Thymus (tissue), 11 donors: ENCODE results near the gene DIO3. TPM values are rescaled to one million over a fixed set of nuclear protein-coding genes. Genes with fewer than 3 reads are reported as not detected.
A peak's percentile ranks its signal among the peaks of the same experiment; 100 is the strongest.

ENCODE experiments used
- DNase-seq, 9 donors: peaks; one replicate each; pipeline ENCODE4 v3.0.0-alpha.2; 2013; ENCODE audit warnings: low spot score in 9 of 9, low read depth in 6 of 9, missing footprints in 1 of 9
- H3K27ac ChIP-seq, 2 donors: one replicate each; pipeline ENCODE4 v1.5.1; 2013; ENCODE audit warnings: control low read depth in 1 of 2, low read depth in 1 of 2, low read length in 1 of 2, mild to moderate bottlenecking in 1 of 2, moderate library complexity in 1 of 2
- H3K27me3 ChIP-seq, 2 donors: one replicate each; pipeline ENCODE4 v1.5.1; 2013; ENCODE audit warnings: low read length in 1 of 2; ENCODE audit not compliant: control insufficient read depth in 2 of 2, insufficient read depth in 1 of 2
- H3K36me3 ChIP-seq, 2 donors: one replicate each; pipeline ENCODE4 v1.5.1; 2013; ENCODE audit warnings: low read length in 1 of 2, mild to moderate bottlenecking in 1 of 2, moderate library complexity in 1 of 2; ENCODE audit not compliant: control insufficient read depth in 2 of 2, insufficient read depth in 2 of 2
- H3K4me1 ChIP-seq, 2 donors: one replicate each; pipeline ENCODE4 v1.5.1; 2013; ENCODE audit warnings: low read length in 2 of 2; ENCODE audit not compliant: control insufficient read depth in 2 of 2, insufficient read depth in 2 of 2
- H3K4me3 ChIP-seq, 2 donors: one replicate each; pipeline ENCODE4 v1.5.1; 2013; ENCODE audit warnings: low read length in 2 of 2, control low read depth in 1 of 2, mild to moderate bottlenecking in 1 of 2
- H3K9me3 ChIP-seq, 2 donors: one replicate each; pipeline ENCODE4 v1.5.1; 2013; ENCODE audit warnings: low read length in 1 of 2, mild to moderate bottlenecking in 1 of 2; ENCODE audit not compliant: control insufficient read depth in 2 of 2, insufficient read depth in 1 of 2
- WGBS: extraction: QIAGEN DNeasy Blood & Tissue Kit; methylation state at CpG from one replicate; pipeline ENCODE4 v1.1.7; 2013; 5-methylcytosine and 5-hydroxymethylcytosine counted together
- polyA plus RNA-seq: library from polyadenylated mRNA; stranded (reverse); fragments of 200-250 nt; gene quantifications from one replicate; pipeline ENCODE4 v1.2.3, GENCODE V29; 2013
- total RNA-seq: library from RNA; stranded (reverse); fragments of 120-200 nt; gene quantifications from one replicate; pipeline ENCODE4 v1.2.4, GENCODE V29; 2013
- donor health status: healthy.

Gene DIO3
- total and polyA plus RNA-seq, 2 donors = 0.24 to 0.84 TPM

- Histone ChIP-seq H3K4me3 (no peak overlapping the region), H3K27ac (no peak overlapping the region), H3K4me1 (no peaks in the 10 kb centered on the region), H3K27me3 (no peaks in the 10 kb centered on the region), H3K9me3 (no peaks in the 10 kb centered on the region), H3K36me3 (no peaks in the 10 kb centered on the region)
- DNase-seq = no peak
- 92% methylated on average over 9 of the region's 9 CpGs for WGBS
Observed at GRCh38 chr14:101590062-101590461, 28.8 kb downstream of the DIO3 start.

- no peak for DNase-seq
- no peaks in the 10 kb centered on the region for H3K27me3 ChIP-seq
- no peak overlapping the region for H3K27ac ChIP-seq
- H3K4me1 ChIP-seq = no peaks in the 10 kb centered on the region
- no peaks in the 10 kb centered on the region for H3K36me3 ChIP-seq
- H3K9me3 ChIP-seq = peaks cover 0 to under 1% of the 10 kb centered on the region in 2 donors
- 96% methylated on average over 14 of the region's 14 CpGs for WGBS
- no peak overlapping the region for H3K4me3 ChIP-seq
Observed at GRCh38 chr14:101590616-101591015, 29.3 kb downstream of the DIO3 start.

GRCh38 chr14:101591121-101591520 is 29.8 kb downstream of the DIO3 start:
- no peak for DNase-seq
- 80% methylated on average over 5 of the region's 5 CpGs for WGBS
- Histone ChIP-seq H3K4me1 (peaks cover 0 to 2% of the 10 kb centered on the region in 2 donors), H3K27me3 (no peaks in the 10 kb centered on the region), H3K9me3 (peaks cover 0 to 6% of the 10 kb centered on the region in 2 donors), H3K36me3 (no peaks in the 10 kb centered on the region), H3K4me3 (no peak overlapping the region), H3K27ac (no peak overlapping the region)

- no peak for DNase-seq
- no peak overlapping the region for H3K27ac ChIP-seq
- H3K27me3 ChIP-seq = no peaks in the 10 kb centered on the region
- WGBS = 94% methylated on average over 5 of the region's 5 CpGs
- peaks cover 2 to 6% of the 10 kb centered on the region in 2 donors for H3K4me1 ChIP-seq
- no peak overlapping the region for H3K4me3 ChIP-seq
- no peaks in the 10 kb centered on the region for H3K36me3 ChIP-seq
- H3K9me3 ChIP-seq = peaks cover 0 to 10% of the 10 kb centered on the region in 2 donors
Observed at GRCh38 chr14:101591582-101591981, 30.3 kb downstream of the DIO3 start.

GRCh38 chr14:101593411-101594238 is 32.3 kb downstream of the DIO3 start:
- whole genome bisulfite sequencing = 97% methylated on average over 7 of the region's 7 CpGs
- DNase-seq = no peak
- Histone ChIP-seq H3K27me3 (no peaks in the 10 kb centered on the region), H3K4me1 (peaks cover 5 to 11% of the 10 kb centered on the region in 2 donors), H3K36me3 (no peaks in the 10 kb centered on the region), H3K9me3 (peaks cover 0 to 16% of the 10 kb centered on the region in 2 donors), H3K4me3 (no peak overlapping the region), H3K27ac (no peak overlapping the region)

- Histone ChIP-seq H3K4me3 (no peak overlapping the region), H3K4me1 (peaks cover 5 to 11% of the 10 kb centered on the region in 2 donors), H3K36me3 (no peaks in the 10 kb centered on the region), H3K9me3 (peaks cover 0 to 22% of the 10 kb centered on the region in 2 donors), H3K27me3 (no peaks in the 10 kb centered on the region), H3K27ac (no peak overlapping the region)
- 97% methylated on average over 9 of the region's 9 CpGs for WGBS
- DNase-seq = no peak
Observed at GRCh38 chr14:101594511-101595148, 33.3 kb downstream of the DIO3 start.

GRCh38 chr14:101595349-101595748 is 34.1 kb downstream of the DIO3 start:
- no peak overlapping the region for H3K4me3 ChIP-seq

GRCh38 chr14:101595887-101596721 is 34.8 kb downstream of the DIO3 start:
- peaks cover 0 to 22% of the 10 kb centered on the region in 2 donors for H3K9me3 ChIP-seq
- 44% methylated on average over 8 of the region's 8 CpGs for WGBS
- DNase-seq = peak in 5 of 9 donors; percentile 4 to 51 (median 35)
- no peaks in the 10 kb centered on the region for H3K27me3 ChIP-seq
- H3K36me3 ChIP-seq = no peaks in the 10 kb centered on the region
- peaks cover 5 to 11% of the 10 kb centered on the region in 2 donors for H3K4me1 ChIP-seq
- H3K4me3 ChIP-seq = no peak overlapping the region
- peak overlapping the region; percentile 17 to 70 for H3K27ac ChIP-seq

More at GRCh38 chr14:101595349-101595748, 34.1 kb downstream of the DIO3 start:
- DNase-seq = no peak
- H3K36me3 ChIP-seq = no peaks in the 10 kb centered on the region
- no peak overlapping the region for H3K27ac ChIP-seq
- H3K9me3 ChIP-seq = peaks cover 0 to 22% of the 10 kb centered on the region in 2 donors
- WGBS = 97% methylated on average over 4 of the region's 4 CpGs
- peaks cover 5 to 11% of the 10 kb centered on the region in 2 donors for H3K4me1 ChIP-seq
- H3K27me3 ChIP-seq = no peaks in the 10 kb centered on the region
